Peyer's patch (tissue), 4 donors: ENCODE data around the gene ZNF775.

Source experiments
- CTCF ChIP-seq, 6 experiments: fragments of 450-650 bp in 4 of 6; fragments of 200-600 bp in 2 of 6; sonication (generic) in 1 of 6; IDR thresholded peaks; one replicate each; pipeline ENCODE4 v1.5.1; 2017 to 2019; ENCODE audit warnings: antibody characterized with exemption in 6 of 6, mild to moderate bottlenecking in 3 of 6, moderate library complexity in 1 of 6
- POLR2A ChIP-seq, 2 donors: fragments of 450-650 bp; IDR thresholded peaks; one replicate each; pipeline ENCODE4 v1.5.1; 2017; ENCODE audit warnings: antibody characterized with exemption in 2 of 2, mild to moderate bottlenecking in 2 of 2, moderate library complexity in 2 of 2

GRCh38 chr7:150363872-150364271 lies 15.3 kb upstream of the ZNF775 start:
- TF ChIP-seq CTCF (IDR thresholded peaks at IDR 0.05) = no peak
- TF ChIP-seq POLR2A (IDR thresholded peaks at IDR 0.05) = no peak
